VCaP (cell line): ENCODE data around the gene ZFAND3.

ENCODE experiments used
- H3K27ac ChIP-seq: fragments of 450-650 bp; 2 replicates; pipeline ENCODE4 v1.5.1; 2017
- TF ChIP-seq, protein P1 (sequence below): fragments of 450-650 bp; conservative IDR thresholded peaks from 2 replicates; pipeline ENCODE4 v1.5.1; 2017; ENCODE audit warnings: mild to moderate bottlenecking, moderate library complexity

Gene ZFAND3

GRCh38 chr6:38133932-38134703 lies 314.6 kb downstream of the ZFAND3 start:
- no peak overlapping the region for H3K27ac ChIP-seq
- TF ChIP-seq, protein P1, sequence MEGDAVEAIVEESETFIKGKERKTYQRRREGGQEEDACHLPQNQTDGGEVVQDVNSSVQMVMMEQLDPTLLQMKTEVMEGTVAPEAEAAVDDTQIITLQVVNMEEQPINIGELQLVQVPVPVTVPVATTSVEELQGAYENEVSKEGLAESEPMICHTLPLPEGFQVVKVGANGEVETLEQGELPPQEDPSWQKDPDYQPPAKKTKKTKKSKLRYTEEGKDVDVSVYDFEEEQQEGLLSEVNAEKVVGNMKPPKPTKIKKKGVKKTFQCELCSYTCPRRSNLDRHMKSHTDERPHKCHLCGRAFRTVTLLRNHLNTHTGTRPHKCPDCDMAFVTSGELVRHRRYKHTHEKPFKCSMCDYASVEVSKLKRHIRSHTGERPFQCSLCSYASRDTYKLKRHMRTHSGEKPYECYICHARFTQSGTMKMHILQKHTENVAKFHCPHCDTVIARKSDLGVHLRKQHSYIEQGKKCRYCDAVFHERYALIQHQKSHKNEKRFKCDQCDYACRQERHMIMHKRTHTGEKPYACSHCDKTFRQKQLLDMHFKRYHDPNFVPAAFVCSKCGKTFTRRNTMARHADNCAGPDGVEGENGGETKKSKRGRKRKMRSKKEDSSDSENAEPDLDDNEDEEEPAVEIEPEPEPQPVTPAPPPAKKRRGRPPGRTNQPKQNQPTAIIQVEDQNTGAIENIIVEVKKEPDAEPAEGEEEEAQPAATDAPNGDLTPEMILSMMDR, result no peak

GRCh38 chr6:38134704-38135088 lies 315.2 kb downstream of the ZFAND3 start:
- TF ChIP-seq, protein P1, result no peak
- H3K27ac ChIP-seq, result no peak overlapping the region

- TF ChIP-seq, protein P1, result no peak
- H3K27ac ChIP-seq, result no peak overlapping the region
Observed at GRCh38 chr6:38136547-38136946, 317.0 kb downstream of the ZFAND3 start.

GRCh38 chr6:38137608-38138265 lies 318.2 kb downstream of the ZFAND3 start:
- H3K27ac ChIP-seq, result peak overlapping the region; percentile 13; the same call in 1 of the 2 replicates
- TF ChIP-seq, protein P1, result no peak

- TF ChIP-seq, protein P1, result no peak
- H3K27ac ChIP-seq, result 0 out of 2 replicates have a peak overlapping the region, but pooled peaks have one; percentile 13
Observed at GRCh38 chr6:38138374-38138773, 318.8 kb downstream of the ZFAND3 start.

GRCh38 chr6:38141085-38141484 lies 321.6 kb downstream of the ZFAND3 start:
- TF ChIP-seq, protein P1, result peak; percentile 31
- H3K27ac ChIP-seq, result peak overlapping the region; percentile 85

DNA sequence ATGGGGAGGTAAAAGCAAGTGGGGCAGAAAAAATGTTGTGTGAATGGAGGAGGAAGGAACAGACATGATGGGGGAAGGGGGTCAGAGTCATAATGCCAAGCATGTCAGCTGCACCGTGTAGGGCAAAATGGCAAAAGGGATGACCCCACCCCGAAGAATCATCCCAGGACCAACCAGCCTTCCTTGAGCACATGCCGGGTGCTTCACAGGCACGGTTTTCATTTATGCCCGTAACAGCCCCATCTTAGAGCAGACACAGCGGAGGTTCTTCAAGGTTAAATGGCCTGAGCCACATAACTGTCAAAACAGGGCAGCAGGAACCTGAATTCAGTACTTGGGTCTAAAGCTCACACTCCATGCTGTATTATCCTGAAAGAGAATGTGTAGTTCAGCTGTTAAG lies 322.2 kb downstream of the ZFAND3 start:
- TF ChIP-seq, protein P1, result no peak

More for the DNA sequence above, 322.2 kb downstream of the ZFAND3 start:
- peak overlapping the region; percentile 85 for H3K27ac ChIP-seq
